ENCODE data around the gene MAML1.
"Not testable (repeated sequence)": the region's sequence is repeated elsewhere in the genome, so short reads cannot be mapped to it uniquely, and the experiment has no call there.

Gene MAML1

GRCh38 chr5:179769271-179769670 is 36.6 kb downstream of the MAML1 start:
- DNase-seq = peak; percentile 71 to 86

GRCh38 chr5:179769796-179770195 is 37.2 kb downstream of the MAML1 start:
- peak; percentile 61 to 70 for DNase-seq

- DNase-seq = no peak
These were observed 38.8 kb downstream of the MAML1 start for GRCh38 chr5:179771311-179771895.

- DNase-seq = peak; percentile 57 to 58
These were observed 39.7 kb downstream of the MAML1 start for GRCh38 chr5:179772351-179772750.

- DNase-seq = no peak
These were observed 41.0 kb downstream of the MAML1 start for GRCh38 chr5:179773686-179774040.

- no peak for DNase-seq
These were observed 41.8 kb downstream of the MAML1 start for GRCh38 chr5:179774442-179774841.

- DNase-seq = peak; percentile 49 to 71
These were observed 43.9 kb downstream of the MAML1 start for GRCh38 chr5:179776411-179776938.

GRCh38 chr5:179777456-179777855 is 44.8 kb downstream of the MAML1 start:
- DNase-seq = no peak

GRCh38 chr5:179777909-179778308 is 45.3 kb downstream of the MAML1 start:
- peak; percentile 66 to 68 for DNase-seq

GRCh38 chr5:179778591-179778990 is 46.0 kb downstream of the MAML1 start:
- DNase-seq = no peak

- DNase-seq = no peak
These were observed 47.2 kb downstream of the MAML1 start for GRCh38 chr5:179779826-179780225.

GRCh38 chr5:179780362-179780761 is 47.7 kb downstream of the MAML1 start:
- DNase-seq = peak; percentile 86 to 92

- DNase-seq = no peak
These were observed 49.2 kb downstream of the MAML1 start for GRCh38 chr5:179781846-179782245.

GRCh38 chr5:179783128-179783527 is 50.5 kb downstream of the MAML1 start:
- DNase-seq = no peak

- DNase-seq = no peak
These were observed 54.2 kb downstream of the MAML1 start for GRCh38 chr5:179786861-179787260.

- no peak for DNase-seq
These were observed 55.7 kb downstream of the MAML1 start for GRCh38 chr5:179788193-179788854.

- DNase-seq = not testable (repeated sequence)
These were observed 56.7 kb downstream of the MAML1 start for GRCh38 chr5:179789278-179789677.

- DNase-seq = peak; percentile 17 to 24
These were observed 59.4 kb downstream of the MAML1 start for GRCh38 chr5:179791881-179792611.

GRCh38 chr5:179792612-179793467 is 60.2 kb downstream of the MAML1 start:
- peak; percentile 52 to 66 for DNase-seq

GRCh38 chr5:179793468-179794139 is 61.0 kb downstream of the MAML1 start, which contains the start of gene LTC4S:
LTC4S (plus strand) TSS chr5:179793986; CDS start chr5:179794081, 95 bp downstream.
- DNase-seq = peak; percentile 61 to 66

- DNase-seq = no peak
These were observed 61.5 kb downstream of the MAML1 start for GRCh38 chr5:179794171-179794570.

- no peak for DNase-seq
These were observed 62.0 kb downstream of the MAML1 start for GRCh38 chr5:179794575-179794974.

All from inflammatory macrophage (primary cell).